GM21723 (cell line): ENCODE measurements around the gene CBR1.
A peak's percentile ranks its signal among the peaks of the same experiment; 100 is the strongest.
"Not testable (repeated sequence)": the region's sequence is repeated elsewhere in the genome, so short reads cannot be mapped to it uniquely, and the experiment has no call there.

Experiments used
- ATAC-seq: cut with Tn5 transposase; IDR thresholded peaks from one replicate; pipeline ENCODE4 v1.9.1; 2021; ENCODE audit warnings: mild to moderate bottlenecking, moderate library complexity; ENCODE audit not compliant: unreplicated experiment

The CBR1 gene

DNA sequence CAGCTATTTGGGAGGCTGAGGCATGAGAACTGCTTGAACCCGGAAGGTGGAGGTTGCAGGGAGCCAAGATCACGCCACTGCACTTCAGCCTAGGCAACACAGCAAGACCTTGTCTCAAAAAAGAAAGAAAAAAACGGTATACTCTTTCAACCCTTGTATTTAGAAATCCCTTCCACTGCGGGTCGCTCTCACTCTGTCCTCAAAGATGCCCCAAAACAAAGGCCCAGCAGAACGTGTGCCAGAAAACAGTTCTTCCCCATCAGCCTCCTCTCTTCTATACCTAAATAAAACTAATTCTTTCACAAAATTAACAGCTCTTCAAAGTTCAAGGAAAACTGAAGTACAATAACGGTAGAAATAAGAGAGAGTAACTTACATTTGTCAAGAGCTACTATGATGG, 22.7 kb upstream of the CBR1 start:
- ATAC-seq: no peak

GRCh38 chr21:36048357-36048756, 21.5 kb upstream of the CBR1 start:
- ATAC-seq: no peak

- ATAC-seq: no peak
Observed at GRCh38 chr21:36052860-36053714, 16.7 kb upstream of the CBR1 start.

- no peak for ATAC-seq
Observed at GRCh38 chr21:36053715-36054062, 16.1 kb upstream of the CBR1 start.

DNA sequence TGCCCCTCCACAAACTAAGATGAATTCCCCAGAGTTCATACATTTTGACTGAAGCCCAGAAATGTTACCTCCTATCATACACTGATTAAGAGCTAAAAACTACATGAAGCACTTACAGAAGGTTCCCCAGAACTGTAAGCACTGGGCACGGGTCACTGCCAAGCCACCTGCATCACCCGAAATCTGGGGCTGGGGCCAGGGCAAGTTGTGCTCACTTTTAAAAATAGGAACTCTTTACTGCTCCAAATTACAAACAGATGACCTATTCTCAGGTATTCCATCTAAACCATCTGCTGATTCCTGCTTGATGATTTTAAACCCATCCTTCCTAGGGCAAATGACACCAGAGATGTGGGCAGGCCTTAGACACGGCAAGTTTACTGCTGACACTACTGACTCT, 14.3 kb upstream of the CBR1 start:
- ATAC-seq: no peak

- peak; percentile 51 for ATAC-seq
Observed at GRCh38 chr21:36059823-36060158, 10.0 kb upstream of the CBR1 start.

DNA sequence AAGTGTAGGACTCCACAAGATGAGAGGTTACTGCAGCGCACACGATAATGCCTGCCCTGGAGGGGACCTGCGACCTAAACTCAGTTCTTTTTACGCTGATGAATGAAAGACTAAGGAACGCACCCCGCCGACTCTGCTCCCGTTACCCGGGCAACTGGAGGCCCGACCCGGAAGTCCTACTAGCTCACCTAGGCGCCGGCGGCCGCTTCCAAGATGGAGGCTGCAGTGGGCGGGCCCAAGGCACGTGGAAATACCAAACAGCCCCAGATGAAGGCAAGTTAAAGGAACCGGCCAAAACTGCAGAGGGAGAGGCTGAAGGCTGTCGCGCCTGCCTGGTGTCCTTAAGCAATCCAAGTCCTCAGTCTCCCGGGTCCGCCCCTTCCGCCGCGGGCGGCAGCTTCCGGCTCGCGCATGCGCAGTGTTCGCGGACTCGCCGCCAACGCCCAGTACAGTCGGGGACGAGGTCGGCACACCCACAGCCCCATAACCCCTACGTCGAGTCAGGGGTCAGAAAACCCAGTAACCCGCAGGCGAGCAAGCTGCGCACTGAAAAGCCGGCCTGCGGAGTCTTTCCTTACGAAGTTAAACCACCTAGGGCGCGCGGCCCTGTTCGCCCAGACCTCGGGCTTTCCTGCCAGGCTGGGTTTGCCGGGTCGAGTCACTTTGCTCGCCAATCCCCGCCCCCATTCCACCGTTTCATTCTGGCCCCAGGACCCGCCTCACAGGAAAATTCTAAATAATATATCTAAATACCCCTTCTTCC, 9.5 kb upstream of the CBR1 start, which contains the start of gene SETD4:
Gene SETD4, minus strand, starts transcription at position 368 of the 763 bp plus-strand sequence. CDS start 1,638 bp downstream, outside the sequence.
- ATAC-seq: peak; percentile 90

GRCh38 chr21:36061445-36061844, 8.4 kb upstream of the CBR1 start:
- ATAC-seq: no peak

GRCh38 chr21:36063375-36064084, 6.3 kb upstream of the CBR1 start:
- ATAC-seq: no peak

DNA sequence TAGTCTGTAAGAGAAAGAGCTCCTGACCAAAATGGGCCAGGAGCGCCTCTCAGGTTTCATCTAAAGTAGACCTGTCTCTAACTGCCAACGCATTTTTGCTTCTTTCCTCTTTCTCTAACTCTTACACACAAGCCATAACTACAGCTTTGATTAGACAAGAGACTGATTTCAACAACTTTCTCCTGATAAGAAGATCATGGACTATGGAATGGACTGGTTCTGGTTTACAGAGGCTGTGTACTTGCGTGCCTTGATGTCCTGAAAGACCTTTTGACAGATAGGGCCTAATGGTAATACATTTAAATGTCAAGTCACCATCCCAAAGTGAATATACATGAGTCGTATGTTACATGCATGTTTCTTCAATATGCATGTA, 5.8 kb upstream of the CBR1 start:
- ATAC-seq: no peak

- ATAC-seq: no peak
Observed at GRCh38 chr21:36065497-36066036, 4.3 kb upstream of the CBR1 start.

DNA sequence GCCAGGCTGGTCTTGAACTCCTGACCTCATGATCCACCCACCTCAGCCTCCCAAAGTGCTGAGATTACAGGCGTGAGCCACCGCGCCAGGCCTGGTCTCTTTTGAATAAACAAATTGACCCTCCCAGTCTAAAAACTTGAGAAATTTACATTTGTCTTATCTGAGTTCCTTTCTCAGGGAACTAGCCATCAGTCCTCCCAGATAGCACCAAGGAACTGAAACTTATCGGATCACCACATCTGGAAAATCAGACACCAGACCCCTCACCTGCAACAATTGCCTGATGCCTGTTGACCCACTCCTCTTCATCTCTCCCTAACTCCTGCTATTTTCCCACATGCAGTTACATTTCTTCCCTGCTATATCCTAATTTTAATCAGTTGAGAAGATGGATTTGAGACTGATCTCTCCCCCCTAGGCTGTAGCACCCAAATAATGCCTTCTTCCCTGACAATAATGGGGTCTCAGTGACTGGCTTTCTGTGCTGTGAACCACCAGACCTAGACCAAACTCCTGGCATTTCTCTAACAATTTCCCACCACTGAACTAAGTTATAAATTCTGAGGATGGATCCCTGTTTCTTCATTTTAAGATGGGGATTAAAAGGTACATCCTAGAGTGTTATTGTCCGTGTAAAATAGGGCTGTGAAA, 951 bp upstream of the CBR1 start:
- ATAC-seq: no peak

- ATAC-seq: no peak
Observed at GRCh38 chr21:36070999-36071398, 1.2 kb downstream of the CBR1 start.

- ATAC-seq: no peak
Observed at GRCh38 chr21:36072453-36073162, 2.8 kb downstream of the CBR1 start.

DNA sequence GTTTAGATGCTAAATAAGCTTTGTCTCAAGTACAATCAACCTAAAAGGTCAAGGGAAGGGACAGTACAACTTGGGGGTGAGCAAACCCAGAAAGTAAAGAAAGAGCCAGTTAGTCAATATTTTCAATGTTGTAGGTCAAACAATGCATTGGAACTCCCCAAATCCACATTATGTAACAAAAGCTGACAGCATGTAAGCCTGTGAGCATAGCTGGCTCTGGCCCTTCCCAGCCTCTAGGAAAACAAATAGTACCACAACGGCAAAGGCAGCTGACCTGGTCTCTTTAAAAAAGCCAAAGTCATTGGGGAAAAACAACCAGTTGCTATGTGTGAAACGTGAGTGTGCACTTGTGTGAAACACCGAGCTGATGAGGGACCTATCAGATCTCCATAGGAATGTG, 3.4 kb downstream of the CBR1 start:
- no peak for ATAC-seq

GRCh38 chr21:36073911-36074310, 4.1 kb downstream of the CBR1 start:
- ATAC-seq: not testable (repeated sequence)

DNA sequence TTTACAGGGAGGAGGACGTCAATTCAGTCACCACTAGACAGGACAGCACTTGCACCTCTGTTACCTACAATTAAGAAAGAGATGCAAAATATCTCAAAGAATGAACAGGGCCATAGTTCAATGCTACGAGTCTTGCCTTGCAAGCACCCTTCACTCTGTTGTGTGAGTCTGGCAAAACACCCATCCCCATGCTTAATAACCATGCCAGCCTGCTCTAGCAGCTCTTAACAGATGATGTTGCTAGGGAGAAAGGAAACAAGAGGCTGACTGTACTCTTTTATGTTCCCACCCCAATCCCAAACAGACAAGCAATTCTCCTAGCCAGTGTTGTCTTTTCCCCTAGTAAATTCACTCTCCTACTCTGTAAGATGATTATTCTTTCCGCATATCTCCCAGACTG, 5.3 kb downstream of the CBR1 start:
- ATAC-seq: no peak

GRCh38 chr21:36075953-36076352, 6.1 kb downstream of the CBR1 start:
- no peak for ATAC-seq

GRCh38 chr21:36076878-36077655, 7.2 kb downstream of the CBR1 start:
- no peak for ATAC-seq

- ATAC-seq: no peak
Observed at GRCh38 chr21:36077758-36078157, 7.9 kb downstream of the CBR1 start.
